BLaER1 (cell line): ENCODE results near the gene ITGAD.

Experiments
- H3K27ac ChIP-seq: shearing (Covaris generic); formaldehyde crosslinking; 2 replicates; pipeline ENCODE4 v1.8.1; 2022
- H3K27me3 ChIP-seq: shearing (Covaris generic); formaldehyde crosslinking; 2 replicates; pipeline ENCODE4 v1.8.1; 2022
- H3K36me3 ChIP-seq: shearing (Covaris generic); formaldehyde crosslinking; 2 replicates; pipeline ENCODE4 v1.8.1; 2022
- H3K4me1 ChIP-seq: shearing (Covaris generic); formaldehyde crosslinking; 2 replicates; pipeline ENCODE4 v1.8.1; 2022
- H3K4me2 ChIP-seq: shearing (Covaris generic); formaldehyde crosslinking; 2 replicates; pipeline ENCODE4 v1.8.1; 2022
- H3K4me3 ChIP-seq: shearing (Covaris generic); formaldehyde crosslinking; 2 replicates; pipeline ENCODE4 v1.8.1; 2022
- H3K9ac ChIP-seq: shearing (Covaris generic); formaldehyde crosslinking; 2 replicates; pipeline ENCODE4 v1.8.1; 2022
- H3K9me3 ChIP-seq: shearing (Covaris generic); formaldehyde crosslinking; 2 replicates; pipeline ENCODE4 v1.8.1; 2022
- H4K20me1 ChIP-seq: shearing (Covaris generic); formaldehyde crosslinking; 2 replicates; pipeline ENCODE4 v1.8.1; 2022
- Cebpa-rat ChIP-seq: shearing (Covaris generic); IDR thresholded peaks from 2 replicates; pipeline ENCODE4 v1.8.1; 2022

Gene ITGAD

DNA sequence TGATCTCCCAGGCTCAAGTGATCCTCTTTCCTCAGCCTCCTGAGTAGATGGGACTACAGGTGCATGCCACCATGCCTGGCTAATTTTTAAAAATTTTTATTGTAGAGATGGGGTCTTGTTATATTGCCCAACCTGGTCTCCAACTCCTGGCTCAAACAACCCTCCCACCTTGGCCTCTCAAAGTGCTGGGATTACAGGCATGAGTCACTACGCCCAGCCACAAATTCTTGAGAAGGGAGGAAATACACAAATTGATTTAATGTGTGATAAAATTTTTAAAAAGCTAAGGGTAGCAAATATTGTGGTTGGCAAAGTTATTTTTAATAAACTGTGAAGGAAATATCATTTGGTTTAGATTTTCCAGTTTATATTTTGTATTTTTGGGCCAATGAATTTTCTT lies 9.6 kb downstream of the ITGAD start:
- no peak overlapping the region for H3K4me3 ChIP-seq
- no peaks in the 10 kb centered on the region for H3K36me3 ChIP-seq
- TF ChIP-seq Cebpa-rat: no peak
- H3K9ac ChIP-seq: no peak overlapping the region
- H3K4me2 ChIP-seq: 0 out of 2 replicates have a peak overlapping the region, but pooled peaks have one; percentile 5
- H3K4me1 ChIP-seq: peaks cover 53% of the 10 kb centered on the region
- H3K27ac ChIP-seq: no peak overlapping the region
- H4K20me1 ChIP-seq: no peaks in the 10 kb centered on the region
- no peaks in the 10 kb centered on the region for H3K27me3 ChIP-seq
- peaks cover 13% of the 10 kb centered on the region for H3K9me3 ChIP-seq

GRCh38 chr16:31403590-31404352 lies 10.6 kb downstream of the ITGAD start:
- Histone ChIP-seq H4K20me1 (no peaks in the 10 kb centered on the region), H3K27me3 (no peaks in the 10 kb centered on the region), H3K4me2 (peak overlapping the region; percentile 63), H3K9ac (no peak overlapping the region), H3K9me3 (peaks cover 8% of the 10 kb centered on the region), H3K27ac (no peak overlapping the region), H3K36me3 (no peaks in the 10 kb centered on the region), H3K4me3 (no peak overlapping the region), H3K4me1 (peaks cover 42% of the 10 kb centered on the region)
- no peak for TF ChIP-seq Cebpa-rat

DNA sequence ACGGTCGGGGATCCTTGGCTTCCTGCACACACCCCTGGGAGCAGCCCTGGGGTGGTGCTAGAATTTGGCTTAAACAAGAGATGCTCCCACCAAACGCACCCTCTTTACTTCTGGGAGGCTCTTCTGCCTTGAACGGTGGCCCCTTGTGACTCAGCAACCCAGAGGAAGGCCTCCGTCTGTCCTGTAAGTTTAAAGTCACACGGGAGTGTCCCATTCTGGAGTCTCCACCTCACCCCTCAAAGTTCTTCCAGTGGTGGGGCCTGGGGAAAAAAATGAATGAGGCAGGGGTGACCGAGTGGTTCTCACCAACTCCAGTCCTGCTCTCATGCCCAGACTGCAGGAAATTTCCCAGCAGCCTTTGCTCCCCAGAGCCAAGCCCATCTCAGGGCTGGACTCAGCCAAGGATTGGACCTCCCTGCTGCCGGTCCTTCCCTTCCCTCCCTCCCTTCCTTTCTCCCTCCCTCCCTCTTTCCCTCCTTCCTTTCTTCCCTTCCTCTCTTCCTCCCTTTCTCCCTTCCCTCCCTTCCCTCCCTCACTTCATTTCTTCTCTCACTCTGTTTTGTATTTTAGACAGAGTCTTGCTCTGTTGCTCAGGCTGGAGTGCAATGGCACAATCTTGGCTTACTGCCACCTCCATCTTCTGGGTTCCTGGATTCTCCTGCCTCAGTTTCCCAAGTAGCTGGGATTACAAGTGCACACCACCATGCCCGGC lies 11.4 kb downstream of the ITGAD start:
- H3K4me3 ChIP-seq: no peak overlapping the region
- H3K4me1 ChIP-seq: peaks cover 35% of the 10 kb centered on the region
- peak overlapping the region; percentile 63 for H3K4me2 ChIP-seq
- no peak for TF ChIP-seq Cebpa-rat
- no peaks in the 10 kb centered on the region for H3K27me3 ChIP-seq
- no peaks in the 10 kb centered on the region for H3K36me3 ChIP-seq
- H3K9ac ChIP-seq: no peak overlapping the region
- H3K27ac ChIP-seq: no peak overlapping the region
- no peaks in the 10 kb centered on the region for H4K20me1 ChIP-seq
- peaks cover under 1% of the 10 kb centered on the region for H3K9me3 ChIP-seq

DNA sequence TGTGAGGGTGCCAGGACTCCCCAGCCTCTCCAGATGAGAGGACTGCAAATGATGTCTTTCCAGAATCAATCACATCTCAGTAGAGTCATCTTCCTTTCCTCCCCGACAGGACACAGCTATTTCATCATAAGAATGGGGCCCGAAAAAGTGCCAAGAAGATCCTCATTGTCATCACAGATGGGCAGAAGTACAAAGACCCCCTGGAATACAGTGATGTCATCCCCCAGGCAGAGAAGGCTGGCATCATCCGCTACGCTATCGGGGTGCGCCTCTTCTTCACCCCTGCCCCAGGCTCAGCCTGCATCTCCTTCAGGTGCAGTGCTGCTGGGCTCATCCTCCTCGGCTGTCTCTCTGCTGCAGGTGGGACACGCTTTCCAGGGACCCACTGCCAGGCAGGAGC lies 14.3 kb downstream of the ITGAD start:
- no peaks in the 10 kb centered on the region for H3K9me3 ChIP-seq
- TF ChIP-seq Cebpa-rat: no peak
- H3K36me3 ChIP-seq: no peaks in the 10 kb centered on the region
- no peak overlapping the region for H3K4me3 ChIP-seq
- H4K20me1 ChIP-seq: no peaks in the 10 kb centered on the region
- H3K4me2 ChIP-seq: no peak overlapping the region
- no peak overlapping the region for H3K27ac ChIP-seq
- no peak overlapping the region for H3K9ac ChIP-seq
- no peaks in the 10 kb centered on the region for H3K27me3 ChIP-seq
- peaks cover 11% of the 10 kb centered on the region for H3K4me1 ChIP-seq

DNA sequence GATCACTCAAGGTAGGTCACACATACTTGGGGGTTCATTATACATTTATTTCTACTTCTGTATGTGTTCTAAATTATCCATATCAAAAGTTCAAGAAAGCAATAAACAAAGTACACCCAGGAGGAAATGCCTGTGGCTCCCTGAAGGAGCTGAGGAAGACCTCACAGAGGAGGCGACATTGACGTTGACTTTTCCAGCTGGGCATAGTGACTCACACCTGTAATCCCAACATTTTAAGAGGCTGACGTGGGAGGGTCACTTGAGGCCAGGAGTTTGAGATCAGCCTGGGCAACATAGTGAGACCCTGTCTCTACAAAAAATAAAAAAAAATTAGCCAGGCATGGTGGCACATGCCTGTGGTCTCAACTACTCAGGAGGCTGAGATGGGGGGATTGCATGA lies 16.3 kb downstream of the ITGAD start:
- Histone ChIP-seq H3K9me3 (no peaks in the 10 kb centered on the region), H3K4me1 (peaks cover 2% of the 10 kb centered on the region), H3K27ac (no peak overlapping the region), H3K27me3 (no peaks in the 10 kb centered on the region), H3K4me2 (no peak overlapping the region), H3K9ac (no peak overlapping the region), H3K4me3 (no peak overlapping the region), H4K20me1 (no peaks in the 10 kb centered on the region), H3K36me3 (no peaks in the 10 kb centered on the region)
- no peak for TF ChIP-seq Cebpa-rat

DNA sequence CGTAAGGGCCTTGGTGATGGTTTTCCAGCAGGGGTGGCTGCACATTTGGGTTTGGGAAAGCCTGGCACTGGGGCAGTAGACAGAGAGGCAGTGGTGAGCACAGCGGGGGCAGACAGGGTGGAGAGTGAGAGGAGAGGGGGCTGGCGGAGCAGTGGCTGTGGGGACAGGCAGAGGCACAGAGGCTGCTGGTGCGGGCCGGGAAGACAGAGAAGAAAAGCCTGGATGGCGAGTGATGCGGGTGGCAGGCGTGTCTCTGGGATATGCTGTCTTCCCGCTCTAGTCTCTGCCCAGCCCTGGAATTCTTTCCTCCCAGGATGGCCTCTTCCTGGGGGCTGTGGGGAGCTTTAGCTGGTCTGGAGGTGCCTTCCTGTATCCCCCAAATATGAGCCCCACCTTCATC lies 16.9 kb downstream of the ITGAD start:
- Histone ChIP-seq H4K20me1 (no peaks in the 10 kb centered on the region), H3K4me1 (no peaks in the 10 kb centered on the region), H3K9ac (no peak overlapping the region), H3K4me2 (no peak overlapping the region), H3K27me3 (no peaks in the 10 kb centered on the region), H3K4me3 (no peak overlapping the region), H3K27ac (no peak overlapping the region), H3K9me3 (no peaks in the 10 kb centered on the region), H3K36me3 (no peaks in the 10 kb centered on the region)
- no peak for TF ChIP-seq Cebpa-rat

DNA sequence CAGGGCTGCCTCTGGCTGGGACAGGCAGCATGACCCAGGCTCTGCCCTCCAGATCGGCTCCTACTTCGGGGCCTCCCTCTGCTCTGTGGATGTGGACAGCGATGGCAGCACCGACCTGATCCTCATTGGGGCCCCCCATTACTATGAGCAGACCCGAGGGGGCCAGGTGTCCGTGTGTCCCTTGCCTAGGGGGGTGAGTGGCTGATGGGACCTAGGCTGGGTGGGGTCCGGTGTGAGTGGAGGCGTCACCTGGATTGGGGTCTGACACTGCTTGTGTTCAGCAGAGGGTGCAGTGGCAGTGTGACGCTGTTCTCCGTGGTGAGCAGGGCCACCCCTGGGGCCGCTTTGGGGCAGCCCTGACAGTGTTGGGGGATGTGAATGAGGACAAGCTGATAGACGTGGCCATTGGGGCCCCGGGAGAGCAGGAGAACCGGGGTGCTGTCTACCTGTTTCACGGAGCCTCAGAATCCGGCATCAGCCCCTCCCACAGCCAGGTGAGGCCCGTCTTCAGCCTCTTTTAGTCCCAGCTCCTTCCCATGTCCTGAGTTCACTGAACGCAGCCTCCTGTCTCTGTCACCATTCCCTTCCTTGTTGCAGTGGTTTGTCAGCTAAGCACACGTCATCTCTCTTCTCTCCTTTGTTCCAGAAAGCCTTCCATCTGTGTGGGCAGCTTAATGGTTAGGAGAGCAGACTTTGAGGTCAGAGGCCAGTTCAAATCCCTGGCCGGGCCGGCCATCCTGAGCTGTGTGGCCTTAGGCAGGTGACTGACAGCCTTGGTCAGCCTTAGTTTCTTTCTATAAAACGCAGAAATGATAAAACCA lies 18.1 kb downstream of the ITGAD start:
- TF ChIP-seq Cebpa-rat: no peak
- H3K36me3 ChIP-seq: no peaks in the 10 kb centered on the region
- no peak overlapping the region for H3K9ac ChIP-seq
- H3K4me2 ChIP-seq: no peak overlapping the region
- no peaks in the 10 kb centered on the region for H3K9me3 ChIP-seq
- no peaks in the 10 kb centered on the region for H4K20me1 ChIP-seq
- H3K4me1 ChIP-seq: no peaks in the 10 kb centered on the region
- H3K4me3 ChIP-seq: no peak overlapping the region
- H3K27me3 ChIP-seq: no peaks in the 10 kb centered on the region
- no peak overlapping the region for H3K27ac ChIP-seq

- Histone ChIP-seq H3K4me3 (no peak overlapping the region), H3K36me3 (no peaks in the 10 kb centered on the region), H3K27me3 (no peaks in the 10 kb centered on the region), H3K27ac (no peak overlapping the region), H3K4me1 (no peaks in the 10 kb centered on the region), H4K20me1 (no peaks in the 10 kb centered on the region), H3K9ac (no peak overlapping the region), H3K4me2 (no peak overlapping the region), H3K9me3 (no peaks in the 10 kb centered on the region; the same call in 1 of the 2 replicates)
- no peak for TF ChIP-seq Cebpa-rat
Observed at GRCh38 chr16:31412750-31413149, 19.6 kb downstream of the ITGAD start.

GRCh38 chr16:31413381-31413780 lies 20.2 kb downstream of the ITGAD start:
- Histone ChIP-seq H3K9me3 (no peaks in the 10 kb centered on the region; the same call in 1 of the 2 replicates), H3K27me3 (no peaks in the 10 kb centered on the region), H3K36me3 (no peaks in the 10 kb centered on the region), H4K20me1 (no peaks in the 10 kb centered on the region), H3K27ac (no peak overlapping the region), H3K4me2 (no peak overlapping the region), H3K9ac (no peak overlapping the region), H3K4me1 (no peaks in the 10 kb centered on the region), H3K4me3 (no peak overlapping the region)
- no peak for TF ChIP-seq Cebpa-rat

GRCh38 chr16:31413943-31414342 lies 20.8 kb downstream of the ITGAD start:
- no peaks in the 10 kb centered on the region for H3K36me3 ChIP-seq

More at GRCh38 chr16:31413943-31414342, 20.8 kb downstream of the ITGAD start:
- H3K9me3 ChIP-seq: no peaks in the 10 kb centered on the region; the same call in 1 of the 2 replicates
- no peaks in the 10 kb centered on the region for H4K20me1 ChIP-seq
- H3K27me3 ChIP-seq: no peaks in the 10 kb centered on the region
- no peak overlapping the region for H3K27ac ChIP-seq
- H3K9ac ChIP-seq: no peak overlapping the region
- no peak overlapping the region for H3K4me3 ChIP-seq
- H3K4me2 ChIP-seq: no peak overlapping the region
- H3K4me1 ChIP-seq: no peaks in the 10 kb centered on the region
- no peak for TF ChIP-seq Cebpa-rat
